Esophagus squamous epithelium (tissue), 5 donors: ENCODE results near the gene IL1RAPL1. TPM values are rescaled to one million over a fixed set of nuclear protein-coding genes. Genes with fewer than 3 reads are reported as not detected.

Source experiments
- DNase-seq: peaks from one replicate; lab custom pipeline; 2025; lab: John Stamatoyannopoulos, UW
- H3K27ac ChIP-seq, 4 donors: fragments of 200-600 bp; sonication (generic); one replicate each; pipeline ENCODE4 v1.5.1; 2016 to 2019; ENCODE audit warnings: mild to moderate bottlenecking in 1 of 4
- H3K27me3 ChIP-seq, 4 donors: fragments of 200-600 bp; sonication (generic); 1 replicate in 3 of 4; 2 replicates in 1 of 4; pipeline versions ENCODE4 v1.5.1 to v1.6.0; 2017 to 2021; ENCODE audit warnings: antibody characterized with exemption in 1 of 4
- H3K36me3 ChIP-seq, 3 donors: fragments of 200-600 bp; sonication (generic); one replicate each; pipeline ENCODE4 v1.5.1; 2016 to 2019
- H3K4me1 ChIP-seq, 3 donors: fragments of 200-600 bp; sonication (generic); one replicate each; pipeline ENCODE4 v1.5.1; 2017 to 2019
- H3K4me3 ChIP-seq, 4 donors: fragments of 200-600 bp; sonication (generic); 1 replicate in 3 of 4; 2 replicates in 1 of 4; pipeline ENCODE4 v1.5.1; 2016 to 2019; ENCODE audit warnings: mild to moderate bottlenecking in 2 of 4, moderate library complexity in 1 of 4
- H3K9me3 ChIP-seq, 3 donors: fragments of 200-600 bp; sonication (generic); one replicate each; pipeline ENCODE4 v1.5.1; 2016 to 2019
- POLR2A ChIP-seq, 4 donors: fragments of 450-650 bp; IDR thresholded peaks; one replicate each; pipeline ENCODE4 v1.6.1; 2017; ENCODE audit warnings: antibody characterized with exemption in 4 of 4, mild to moderate bottlenecking in 4 of 4, moderate library complexity in 3 of 4
- WGBS, 2 donors: methylation state at CpG; one replicate each; pipeline ENCODE4 v1.1.5; 2018; 5-methylcytosine and 5-hydroxymethylcytosine counted together
- intact Hi-C: fragments of 100-400 bp; cut with DNase I; formaldehyde crosslinking; loops from one replicate; pipeline ENCODE4 v1.15.0; 2022
- total RNA-seq, 4 donors: library from RNA; depleted of rRNA; stranded (reverse); fragments of >200 nt; gene quantifications; one replicate each; pipeline ENCODE4 v1.1.0, GENCODE V29; 2016
- TF ChIP-seq, protein P1 (sequence below), 6 experiments: fragments of 450-650 bp in 4 of 6; fragments of 200-600 bp in 2 of 6; sonication (generic) in 2 of 6; IDR thresholded peaks; one replicate each; pipeline ENCODE4 v1.5.1; 2016 to 2019; ENCODE audit warnings: antibody characterized with exemption in 6 of 6, mild to moderate bottlenecking in 4 of 6, moderate library complexity in 4 of 6
- donor health status: DM: yes; HTN: yes; CAD: no.

The IL1RAPL1 gene
- total RNA-seq, 4 donors from 2014 or later, result 0.09 to 0.19 (median 0.13) TPM; not detected in 1

DNA sequence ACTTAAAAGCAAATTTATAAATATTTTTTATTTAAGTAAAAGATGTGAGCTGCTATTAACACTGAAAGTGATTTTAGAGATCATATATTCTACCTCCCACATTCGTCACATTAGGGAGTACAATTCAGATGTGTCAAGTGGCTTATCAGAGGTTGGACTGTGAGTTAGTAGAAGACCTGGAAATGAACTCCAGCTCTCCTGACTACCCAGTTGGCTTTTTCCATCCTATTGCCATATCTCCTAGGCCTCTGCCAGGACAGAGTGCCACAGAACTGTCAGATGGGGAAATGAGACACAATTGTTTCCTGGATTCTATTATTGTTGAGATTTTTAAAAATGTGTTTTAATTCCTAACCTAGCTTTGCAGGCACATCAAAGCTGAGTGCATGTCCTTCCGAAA lies 994.0 kb downstream of the IL1RAPL1 start:
- H3K4me3 ChIP-seq, result no peak overlapping the region
- H3K27ac ChIP-seq, result no peak overlapping the region
- no peaks in the 10 kb centered on the region for H3K4me1 ChIP-seq
- no peaks in the 10 kb centered on the region for H3K36me3 ChIP-seq
- intact Hi-C loops, result no loop called here
- WGBS, 2 donors, result 62 to 76% methylated on average over 2 of the region's 2 CpGs
- no peaks in the 10 kb centered on the region for H3K27me3 ChIP-seq
- no peak for DNase-seq
- TF ChIP-seq, protein P1, sequence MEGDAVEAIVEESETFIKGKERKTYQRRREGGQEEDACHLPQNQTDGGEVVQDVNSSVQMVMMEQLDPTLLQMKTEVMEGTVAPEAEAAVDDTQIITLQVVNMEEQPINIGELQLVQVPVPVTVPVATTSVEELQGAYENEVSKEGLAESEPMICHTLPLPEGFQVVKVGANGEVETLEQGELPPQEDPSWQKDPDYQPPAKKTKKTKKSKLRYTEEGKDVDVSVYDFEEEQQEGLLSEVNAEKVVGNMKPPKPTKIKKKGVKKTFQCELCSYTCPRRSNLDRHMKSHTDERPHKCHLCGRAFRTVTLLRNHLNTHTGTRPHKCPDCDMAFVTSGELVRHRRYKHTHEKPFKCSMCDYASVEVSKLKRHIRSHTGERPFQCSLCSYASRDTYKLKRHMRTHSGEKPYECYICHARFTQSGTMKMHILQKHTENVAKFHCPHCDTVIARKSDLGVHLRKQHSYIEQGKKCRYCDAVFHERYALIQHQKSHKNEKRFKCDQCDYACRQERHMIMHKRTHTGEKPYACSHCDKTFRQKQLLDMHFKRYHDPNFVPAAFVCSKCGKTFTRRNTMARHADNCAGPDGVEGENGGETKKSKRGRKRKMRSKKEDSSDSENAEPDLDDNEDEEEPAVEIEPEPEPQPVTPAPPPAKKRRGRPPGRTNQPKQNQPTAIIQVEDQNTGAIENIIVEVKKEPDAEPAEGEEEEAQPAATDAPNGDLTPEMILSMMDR (IDR thresholded peaks at IDR 0.05), result no peak
- TF ChIP-seq POLR2A (IDR thresholded peaks at IDR 0.05), result no peak
- no peaks in the 10 kb centered on the region for H3K9me3 ChIP-seq

DNA sequence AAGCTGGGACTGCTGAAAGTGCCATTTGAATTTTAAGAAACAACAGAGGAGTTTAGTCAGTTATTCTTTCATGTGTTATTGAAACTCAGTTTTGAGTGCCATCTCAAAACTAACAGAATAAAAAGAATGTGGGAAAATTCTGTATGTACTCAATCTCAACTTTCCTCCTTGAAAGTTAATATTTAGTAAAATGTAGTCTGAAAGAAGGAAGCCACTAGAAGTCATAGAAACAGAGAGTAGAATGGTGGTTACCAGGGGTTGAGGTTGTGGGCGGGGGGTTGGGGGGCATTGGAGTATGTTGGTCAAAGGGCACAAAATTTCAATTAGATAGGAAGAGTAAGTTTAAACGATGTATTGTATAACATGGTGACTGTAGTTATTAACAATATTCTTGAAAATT lies 999.9 kb downstream of the IL1RAPL1 start:
- 52 to 92% methylated on average over 1 to 2 of the region's 2 CpGs for WGBS, 2 donors
- H3K4me3 ChIP-seq, result no peak overlapping the region
- H3K27me3 ChIP-seq, result no peaks in the 10 kb centered on the region
- DNase-seq, result no peak
- no peaks in the 10 kb centered on the region for H3K36me3 ChIP-seq
- no peak overlapping the region for H3K27ac ChIP-seq
- H3K9me3 ChIP-seq, result no peaks in the 10 kb centered on the region
- H3K4me1 ChIP-seq, result no peaks in the 10 kb centered on the region
- intact Hi-C loops, result no loop called here
- no peak for TF ChIP-seq POLR2A (IDR thresholded peaks at IDR 0.05)
- TF ChIP-seq, protein P1 (IDR thresholded peaks at IDR 0.05), result no peak

GRCh38 chrX:29590921-29591320 lies 1003.7 kb downstream of the IL1RAPL1 start:
- Histone ChIP-seq H3K9me3 (no peaks in the 10 kb centered on the region), H3K27me3 (no peaks in the 10 kb centered on the region), H3K4me3 (no peak overlapping the region), H3K4me1 (no peaks in the 10 kb centered on the region), H3K27ac (no peak overlapping the region), H3K36me3 (no peaks in the 10 kb centered on the region)
- TF ChIP-seq, protein P1 (IDR thresholded peaks at IDR 0.05), result no peak
- intact Hi-C loops, result no loop called here
- no peak for DNase-seq
- 54 to 64% methylated on average over 3 of the region's 3 CpGs for WGBS, 2 donors

DNA sequence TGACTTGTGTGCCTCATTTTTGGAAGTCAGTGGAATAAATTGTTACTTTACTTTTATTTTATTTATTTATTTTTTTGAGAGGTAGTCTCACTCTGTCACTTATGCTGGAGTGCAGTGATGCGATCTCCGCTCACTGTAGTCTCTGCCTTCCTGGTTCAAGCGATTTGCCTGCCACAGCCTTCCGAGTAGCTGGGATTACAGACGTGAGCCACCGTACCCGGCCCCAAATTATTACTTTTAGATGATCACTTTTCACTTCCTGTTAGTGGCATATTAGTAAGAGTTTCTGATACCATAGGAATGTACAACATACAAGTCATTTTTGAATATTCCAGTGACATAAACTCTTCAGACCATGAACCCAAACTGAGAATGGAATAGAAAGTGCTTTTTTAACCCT lies 1017.1 kb downstream of the IL1RAPL1 start:
- TF ChIP-seq, protein P1 (IDR thresholded peaks at IDR 0.05), result no peak
- TF ChIP-seq POLR2A (IDR thresholded peaks at IDR 0.05), result no peak
- no peaks in the 10 kb centered on the region for H3K4me1 ChIP-seq
- H3K27me3 ChIP-seq, result no peaks in the 10 kb centered on the region

DNA sequence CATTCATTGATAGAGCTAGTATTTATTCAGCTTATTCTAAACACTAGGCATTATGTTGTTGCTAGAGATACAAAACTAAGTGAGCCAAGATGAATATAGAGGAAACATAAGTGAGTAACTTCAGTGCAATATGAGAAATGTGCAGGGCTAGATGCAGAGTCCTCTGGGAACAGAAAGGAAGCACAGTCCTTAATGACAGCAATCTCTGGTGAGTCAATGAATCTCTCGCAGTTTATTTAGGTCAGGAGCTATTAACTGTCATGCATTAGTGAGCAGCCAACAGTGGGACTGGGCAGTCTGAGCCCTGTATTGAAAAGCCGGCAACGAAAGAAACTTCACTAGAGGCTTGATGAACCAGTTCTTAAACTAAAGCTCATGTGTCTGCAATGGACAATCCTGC lies 1030.0 kb downstream of the IL1RAPL1 start:
- Histone ChIP-seq H3K9me3 (no peaks in the 10 kb centered on the region), H3K4me3 (no peak overlapping the region), H3K4me1 (no peaks in the 10 kb centered on the region), H3K27ac (no peak overlapping the region), H3K36me3 (no peaks in the 10 kb centered on the region), H3K27me3 (no peaks in the 10 kb centered on the region)
- no peak for TF ChIP-seq POLR2A (IDR thresholded peaks at IDR 0.05)
- TF ChIP-seq, protein P1 (IDR thresholded peaks at IDR 0.05), result no peak
- intact Hi-C loops, result no loop called here
- 23 to 63% methylated on average over 3 of the region's 3 CpGs for WGBS, 2 donors
- DNase-seq, result no peak

More for the DNA sequence above, 1017.1 kb downstream of the IL1RAPL1 start:
- intact Hi-C loops, result no loop called here
- H3K27ac ChIP-seq, result no peak overlapping the region
- no peaks in the 10 kb centered on the region for H3K9me3 ChIP-seq
- no peak for DNase-seq
- no peak overlapping the region for H3K4me3 ChIP-seq
- 87 to 88% methylated on average over 7 of the region's 7 CpGs for WGBS, 2 donors
- no peaks in the 10 kb centered on the region for H3K36me3 ChIP-seq
